ENCODE measurements around the gene EIF3D.

Gene EIF3D

DNA sequence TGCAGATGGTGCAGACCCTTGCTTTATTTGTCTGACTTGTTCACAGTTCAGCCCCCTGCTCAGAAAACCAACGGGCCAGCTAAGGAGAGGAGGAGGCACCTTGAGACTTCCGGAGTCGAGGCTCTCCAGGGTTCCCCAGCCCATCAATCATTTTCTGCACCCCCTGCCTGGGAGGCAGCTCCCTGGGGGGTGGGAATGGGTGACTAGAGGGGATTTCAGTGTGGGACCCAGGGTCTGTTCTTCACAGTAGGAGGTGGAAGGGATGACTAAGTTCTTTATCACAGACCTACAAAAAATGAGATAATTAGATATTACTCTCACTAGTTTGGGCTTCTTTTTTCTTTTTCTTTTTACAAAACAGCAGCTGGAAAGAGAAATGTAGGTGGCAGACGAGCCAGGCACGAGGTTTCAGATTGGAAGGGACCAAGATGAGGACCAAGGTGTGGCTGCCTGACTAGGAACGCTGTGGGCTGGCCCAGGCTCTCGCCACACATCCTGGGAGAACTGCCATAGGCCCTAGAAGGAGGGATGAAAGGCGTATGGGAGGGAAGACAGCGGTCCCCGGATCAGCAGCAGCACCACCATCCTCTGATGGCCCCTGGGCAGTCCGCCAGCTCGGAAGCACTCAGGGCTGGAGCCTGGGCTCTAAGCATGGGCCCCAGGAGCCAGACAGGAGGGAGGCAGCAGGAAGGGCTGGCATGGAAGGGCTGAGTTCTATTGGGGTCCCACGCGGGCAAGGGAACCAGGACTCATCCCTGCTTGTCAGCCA is 61.7 kb downstream of the EIF3D start:
- Histone ChIP-seq H2BK120ac (ENCODE audit: low read depth, low read length) (peak overlapping the region; percentile 74), H3K18ac (ENCODE audit: low read depth in 1 of 2, low read length in 2 of 2) (peak overlapping the region; percentile 57 to 96), H3K4ac (ENCODE audit: low read depth in 1 of 2, low read length in 2 of 2) (peak overlapping the region; percentile 90 to 95), H4K91ac (ENCODE audit: low read length) (peak overlapping the region; percentile 99), H3K4me2 (ENCODE audit: low read length, poor library complexity, severe bottlenecking) (no peak overlapping the region), H3K27ac (ENCODE audit: low read length, poor library complexity, severe bottlenecking) (peak overlapping the region; percentile 90), H3K4me1 (ENCODE audit: control insufficient read depth, insufficient read depth, low read depth, low read length) (peaks cover 70% of the 10 kb centered on the region), H2BK15ac (ENCODE audit: low read depth, poor library complexity, severe bottlenecking) (peak overlapping the region; percentile 96), H2BK12ac (ENCODE audit: low read length in 2 of 2) (peak overlapping the region; percentile 92 to 95), H3K9me3 (ENCODE audit: control insufficient read depth, low read length) (no peaks in the 10 kb centered on the region), H2BK5ac (ENCODE audit: low read depth, low read length, poor library complexity, severe bottlenecking) (peak overlapping the region; percentile 94), H3K4me3 (ENCODE audit: insufficient read depth in 1 of 2, low read depth in 1 of 2, low read length in 2 of 2) (peak overlapping the region in 1 of 2 experiments; percentile 49), H3K36me3 (ENCODE audit: control insufficient read depth in 1 of 2, insufficient read depth in 2 of 2, low read depth in 1 of 2, low read length in 2 of 2) (peaks cover 8 to 23% of the 10 kb centered on the region in 2 experiments), H3K79me1 (replicated peaks; ENCODE audit: low read length, poor library complexity, severe bottlenecking) (peaks cover 8% of the 10 kb centered on the region), H3K14ac (ENCODE audit: low read length in 2 of 2) (peak overlapping the region in 1 of 2 experiments; percentile 64), H3K27me3 (ENCODE audit: control insufficient read depth in 1 of 2, insufficient read depth in 1 of 2, low read length in 2 of 2) (no peaks in the 10 kb centered on the region), H2AK5ac (ENCODE audit: low read length, severe bottlenecking) (peak overlapping the region; percentile 100), H4K8ac (ENCODE audit: low read length) (peak overlapping the region; percentile 89), H3K9ac (ENCODE audit: low read length) (peak overlapping the region; percentile 66), H3K23ac (ENCODE audit: low read length in 2 of 2) (no peak overlapping the region), H2AFZ (ENCODE audit: low read depth, low read length) (no peak overlapping the region)
- peak; percentile 87 for DNase-seq
- 34% methylated on average over 11 of the region's 14 CpGs for WGBS

DNA sequence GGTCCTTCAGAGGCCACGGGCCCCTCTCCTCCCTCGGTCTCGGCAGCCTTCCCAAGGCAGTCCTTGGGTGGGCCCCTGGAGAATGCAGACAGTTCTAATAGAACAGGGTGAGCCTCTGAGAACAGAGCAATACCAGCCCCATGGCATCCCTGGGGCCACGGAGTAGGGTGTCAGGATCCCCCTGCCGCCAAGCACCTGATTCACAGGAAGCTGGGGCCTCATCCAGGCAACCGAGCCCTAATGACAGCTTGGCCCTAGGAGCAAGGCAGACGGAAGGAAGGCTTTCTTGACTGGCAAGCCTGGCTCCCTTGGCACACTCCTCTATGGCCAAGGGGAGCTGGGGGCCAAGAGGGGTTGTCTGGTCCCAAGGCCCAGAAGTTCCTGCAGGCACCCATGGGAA is 62.7 kb downstream of the EIF3D start:
- Histone ChIP-seq H2AFZ (ENCODE audit: low read depth, low read length) (no peak overlapping the region), H3K4ac (ENCODE audit: low read depth in 1 of 2, low read length in 2 of 2) (peak overlapping the region; percentile 88 to 95), H3K27ac (ENCODE audit: low read length, poor library complexity, severe bottlenecking) (peak overlapping the region; percentile 90), H2BK120ac (ENCODE audit: low read depth, low read length) (peak overlapping the region; percentile 87), H3K36me3 (ENCODE audit: control insufficient read depth in 1 of 2, insufficient read depth in 2 of 2, low read depth in 1 of 2, low read length in 2 of 2) (peaks cover 6 to 15% of the 10 kb centered on the region in 2 experiments), H3K4me3 (ENCODE audit: insufficient read depth in 1 of 2, low read depth in 1 of 2, low read length in 2 of 2) (no peak overlapping the region), H2BK5ac (ENCODE audit: low read depth, low read length, poor library complexity, severe bottlenecking) (peak overlapping the region; percentile 97), H3K9ac (ENCODE audit: low read length) (no peak overlapping the region), H3K4me2 (ENCODE audit: low read length, poor library complexity, severe bottlenecking) (no peak overlapping the region), H2BK12ac (ENCODE audit: low read length in 2 of 2) (peak overlapping the region; percentile 92 to 95), H3K14ac (ENCODE audit: low read length in 2 of 2) (peak overlapping the region in 1 of 2 experiments; percentile 71), H4K8ac (ENCODE audit: low read length) (peak overlapping the region; percentile 83), H3K23ac (ENCODE audit: low read length in 2 of 2) (no peak overlapping the region), H3K27me3 (ENCODE audit: control insufficient read depth in 1 of 2, insufficient read depth in 1 of 2, low read length in 2 of 2) (no peaks in the 10 kb centered on the region), H3K79me1 (replicated peaks; ENCODE audit: low read length, poor library complexity, severe bottlenecking) (peaks cover 7% of the 10 kb centered on the region), H3K18ac (ENCODE audit: low read depth in 1 of 2, low read length in 2 of 2) (peak overlapping the region; percentile 84 to 93), H2AK5ac (ENCODE audit: low read length, severe bottlenecking) (peak overlapping the region; percentile 100), H2BK15ac (ENCODE audit: low read depth, poor library complexity, severe bottlenecking) (peak overlapping the region; percentile 93), H3K9me3 (ENCODE audit: control insufficient read depth, low read length) (no peaks in the 10 kb centered on the region), H4K91ac (ENCODE audit: low read length) (peak overlapping the region; percentile 92), H3K4me1 (ENCODE audit: control insufficient read depth, insufficient read depth, low read depth, low read length) (peaks cover 72% of the 10 kb centered on the region)
- WGBS: 91% methylated on average over 7 of the region's 7 CpGs
- no peak for DNase-seq

DNA sequence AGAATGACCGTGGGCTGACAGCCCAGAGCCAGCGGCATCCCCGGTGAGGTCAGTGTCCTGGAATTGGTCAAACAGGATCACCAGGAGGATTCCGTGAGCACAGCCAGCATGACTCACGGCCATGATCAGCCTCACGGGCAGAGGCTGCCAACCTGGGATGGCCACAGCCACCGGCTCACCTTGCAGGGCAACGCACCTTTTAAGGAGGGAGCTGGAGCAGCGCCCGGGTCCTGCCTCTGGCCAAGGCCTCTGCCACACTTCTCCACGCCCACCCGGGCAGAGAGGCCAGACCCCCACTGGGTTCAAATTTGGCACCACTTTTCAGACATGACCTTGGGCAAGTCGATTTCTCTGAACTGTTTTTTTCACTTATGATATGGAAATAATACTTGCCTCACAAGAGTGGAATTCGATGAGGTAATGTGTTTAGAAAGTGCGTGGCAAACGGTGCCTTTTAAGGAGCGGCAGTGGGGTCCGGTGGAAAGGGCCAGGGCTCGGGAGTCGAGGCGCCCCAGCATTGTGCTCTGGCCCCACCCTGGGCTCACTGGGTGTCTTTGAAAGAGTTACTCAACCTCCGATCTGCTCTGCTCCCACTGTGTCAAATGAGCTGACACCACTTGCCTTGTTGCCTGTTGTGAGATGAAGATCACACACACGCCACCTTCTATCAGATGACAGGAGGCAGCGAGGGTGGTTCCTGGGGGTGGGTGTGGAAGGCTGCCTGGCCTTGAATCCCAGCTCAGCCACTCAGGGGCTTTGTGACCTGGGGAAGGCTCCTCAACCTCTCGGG is 63.5 kb downstream of the EIF3D start:
- Histone ChIP-seq H2BK15ac (ENCODE audit: low read depth, poor library complexity, severe bottlenecking) (peak overlapping the region; percentile 93), H3K27ac (ENCODE audit: low read length, poor library complexity, severe bottlenecking) (peak overlapping the region; percentile 90), H2AK5ac (ENCODE audit: low read length, severe bottlenecking) (peak overlapping the region; percentile 100), H3K14ac (ENCODE audit: low read length in 2 of 2) (peak overlapping the region in 1 of 2 experiments; percentile 0), H3K23ac (ENCODE audit: low read length in 2 of 2) (no peak overlapping the region), H3K36me3 (ENCODE audit: control insufficient read depth in 1 of 2, insufficient read depth in 2 of 2, low read depth in 1 of 2, low read length in 2 of 2) (peaks cover 0 to 9% of the 10 kb centered on the region in 2 experiments), H2BK12ac (ENCODE audit: low read length in 2 of 2) (peak overlapping the region; percentile 95 to 98), H4K91ac (ENCODE audit: low read length) (peak overlapping the region; percentile 96), H3K9me3 (ENCODE audit: control insufficient read depth, low read length) (no peaks in the 10 kb centered on the region), H2BK120ac (ENCODE audit: low read depth, low read length) (peak overlapping the region; percentile 87), H3K27me3 (ENCODE audit: control insufficient read depth in 1 of 2, insufficient read depth in 1 of 2, low read length in 2 of 2) (no peaks in the 10 kb centered on the region), H3K4me1 (ENCODE audit: control insufficient read depth, insufficient read depth, low read depth, low read length) (peaks cover 68% of the 10 kb centered on the region), H3K4me3 (ENCODE audit: insufficient read depth in 1 of 2, low read depth in 1 of 2, low read length in 2 of 2) (no peak overlapping the region), H3K9ac (ENCODE audit: low read length) (peak overlapping the region; percentile 58), H3K79me1 (replicated peaks; ENCODE audit: low read length, poor library complexity, severe bottlenecking) (peaks cover 7% of the 10 kb centered on the region), H3K4me2 (ENCODE audit: low read length, poor library complexity, severe bottlenecking) (no peak overlapping the region), H3K18ac (ENCODE audit: low read depth in 1 of 2, low read length in 2 of 2) (peak overlapping the region; percentile 92 to 93), H2AFZ (ENCODE audit: low read depth, low read length) (no peak overlapping the region), H4K8ac (ENCODE audit: low read length) (peak overlapping the region; percentile 83), H3K4ac (ENCODE audit: low read depth in 1 of 2, low read length in 2 of 2) (peak overlapping the region; percentile 88 to 95), H2BK5ac (ENCODE audit: low read depth, low read length, poor library complexity, severe bottlenecking) (peak overlapping the region; percentile 97)
- DNase-seq: peak; percentile 92
- 31% methylated on average over 24 of the region's 25 CpGs for WGBS
